ENCODE measurements around the gene LARGE2. TPM values are rescaled to one million over a fixed set of nuclear protein-coding genes. Genes with fewer than 3 reads are reported as not detected.

The LARGE2 gene
- total RNA-seq, 4 donors from 2014 or later = 27.2 to 47.4 (median 33.1) TPM

GRCh38 chr11:45885921-45886721, 36.3 kb upstream of the LARGE2 start:
- H3K27me3 ChIP-seq = no peaks in the 10 kb centered on the region
- no peaks in the 10 kb centered on the region for H3K9me3 ChIP-seq
- WGBS = 33% methylated on average over 17 of the region's 43 CpGs
- peak overlapping the region; percentile 60 for H3K4me3 ChIP-seq
- TF ChIP-seq POLR2A (IDR thresholded peaks at IDR 0.05) (no peak), EP300 (IDR thresholded peaks at IDR 0.05) (no peak), POLR2AphosphoS5 (IDR thresholded peaks at IDR 0.05) (no peak)
- TF ChIP-seq, protein P1, sequence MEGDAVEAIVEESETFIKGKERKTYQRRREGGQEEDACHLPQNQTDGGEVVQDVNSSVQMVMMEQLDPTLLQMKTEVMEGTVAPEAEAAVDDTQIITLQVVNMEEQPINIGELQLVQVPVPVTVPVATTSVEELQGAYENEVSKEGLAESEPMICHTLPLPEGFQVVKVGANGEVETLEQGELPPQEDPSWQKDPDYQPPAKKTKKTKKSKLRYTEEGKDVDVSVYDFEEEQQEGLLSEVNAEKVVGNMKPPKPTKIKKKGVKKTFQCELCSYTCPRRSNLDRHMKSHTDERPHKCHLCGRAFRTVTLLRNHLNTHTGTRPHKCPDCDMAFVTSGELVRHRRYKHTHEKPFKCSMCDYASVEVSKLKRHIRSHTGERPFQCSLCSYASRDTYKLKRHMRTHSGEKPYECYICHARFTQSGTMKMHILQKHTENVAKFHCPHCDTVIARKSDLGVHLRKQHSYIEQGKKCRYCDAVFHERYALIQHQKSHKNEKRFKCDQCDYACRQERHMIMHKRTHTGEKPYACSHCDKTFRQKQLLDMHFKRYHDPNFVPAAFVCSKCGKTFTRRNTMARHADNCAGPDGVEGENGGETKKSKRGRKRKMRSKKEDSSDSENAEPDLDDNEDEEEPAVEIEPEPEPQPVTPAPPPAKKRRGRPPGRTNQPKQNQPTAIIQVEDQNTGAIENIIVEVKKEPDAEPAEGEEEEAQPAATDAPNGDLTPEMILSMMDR (IDR thresholded peaks at IDR 0.05) = no peak
- peaks cover 11% of the 10 kb centered on the region for H3K4me1 ChIP-seq
- no peak overlapping the region for H3K27ac ChIP-seq
- peaks cover 16% of the 10 kb centered on the region for H3K36me3 ChIP-seq
- no peak for DNase-seq (ENCODE audit: low spot score in 2 of 2)

DNA sequence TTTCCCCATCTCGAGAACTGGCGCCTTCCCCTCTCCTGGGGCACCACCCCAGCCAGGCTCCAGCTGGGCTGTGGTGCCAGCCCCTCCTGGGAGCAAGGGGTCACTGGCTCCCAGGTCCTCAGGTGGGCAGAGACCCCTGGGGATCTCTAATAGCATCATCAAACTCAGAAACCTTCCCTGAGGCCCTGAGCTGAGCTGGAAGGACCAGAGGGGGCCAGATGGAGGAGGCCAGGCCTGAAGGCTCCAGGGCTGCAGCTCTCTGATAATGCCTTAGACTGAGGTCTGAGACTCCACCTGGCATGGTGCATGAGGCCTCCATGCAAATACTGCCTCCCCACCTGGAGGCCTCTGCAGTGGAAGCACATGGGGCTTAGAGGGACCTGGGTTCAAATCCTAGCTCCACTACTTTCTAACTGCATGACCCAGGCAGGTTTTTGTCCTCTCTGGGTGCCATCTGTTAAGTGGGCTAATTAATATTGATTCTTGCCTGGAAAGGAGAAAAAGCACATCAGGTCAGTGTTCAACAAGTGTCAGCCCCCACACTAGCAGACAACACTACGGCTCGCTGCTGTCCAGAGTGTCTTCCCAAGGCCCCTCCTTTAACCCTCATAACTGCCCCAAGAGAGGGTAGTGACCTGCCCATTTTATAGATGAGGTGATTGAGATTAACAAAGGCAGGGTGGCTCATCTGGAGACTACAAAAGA, 35.5 kb upstream of the LARGE2 start:
- WGBS = 96% methylated on average over 4 of the region's 4 CpGs

GRCh38 chr11:45887587-45887986, 34.9 kb upstream of the LARGE2 start:
- H3K9me3 ChIP-seq = no peaks in the 10 kb centered on the region
- H3K4me1 ChIP-seq = peaks cover 11% of the 10 kb centered on the region
- no peak overlapping the region for H3K27ac ChIP-seq
- no peaks in the 10 kb centered on the region for H3K27me3 ChIP-seq
- H3K36me3 ChIP-seq = peaks cover 1% of the 10 kb centered on the region
- H3K4me3 ChIP-seq = no peak overlapping the region
- WGBS = 83% methylated on average over 10 of the region's 10 CpGs
- no peak for DNase-seq (ENCODE audit: low spot score in 2 of 2)
- TF ChIP-seq POLR2A (IDR thresholded peaks at IDR 0.05) (no peak), POLR2AphosphoS5 (IDR thresholded peaks at IDR 0.05) (no peak), EP300 (IDR thresholded peaks at IDR 0.05) (no peak)
- TF ChIP-seq, protein P1 (IDR thresholded peaks at IDR 0.05) = no peak

More for the DNA sequence above, 35.5 kb upstream of the LARGE2 start:
- Histone ChIP-seq H3K9me3 (no peaks in the 10 kb centered on the region), H3K4me3 (no peak overlapping the region), H3K27ac (no peak overlapping the region), H3K27me3 (no peaks in the 10 kb centered on the region), H3K36me3 (peaks cover 7% of the 10 kb centered on the region), H3K4me1 (peaks cover 11% of the 10 kb centered on the region)
- TF ChIP-seq EP300 (IDR thresholded peaks at IDR 0.05) = no peak
- no peak for TF ChIP-seq POLR2AphosphoS5 (IDR thresholded peaks at IDR 0.05)
- TF ChIP-seq, protein P1 (IDR thresholded peaks at IDR 0.05) = no peak
- TF ChIP-seq POLR2A (IDR thresholded peaks at IDR 0.05) = no peak
- no peak for DNase-seq (ENCODE audit: low spot score in 2 of 2)

- TF ChIP-seq EP300 (IDR thresholded peaks at IDR 0.05) = no peak
- TF ChIP-seq, protein P1 (IDR thresholded peaks at IDR 0.05) = no peak
- TF ChIP-seq POLR2A (IDR thresholded peaks at IDR 0.05) = no peak
- TF ChIP-seq POLR2AphosphoS5 (IDR thresholded peaks at IDR 0.05) = no peak
- Histone ChIP-seq H3K4me1 (peaks cover 11% of the 10 kb centered on the region), H3K9me3 (no peaks in the 10 kb centered on the region), H3K27ac (no peak overlapping the region), H3K4me3 (no peak overlapping the region), H3K36me3 (no peaks in the 10 kb centered on the region), H3K27me3 (no peaks in the 10 kb centered on the region)
- 83% methylated on average over 8 of the region's 8 CpGs for WGBS
- DNase-seq (ENCODE audit: low spot score in 2 of 2) = no peak
These were observed 32.9 kb upstream of the LARGE2 start for GRCh38 chr11:45889555-45889954.

GRCh38 chr11:45889966-45890365, 32.5 kb upstream of the LARGE2 start:
- WGBS = 72% methylated on average over 9 of the region's 9 CpGs
- Histone ChIP-seq H3K36me3 (no peaks in the 10 kb centered on the region), H3K4me3 (no peak overlapping the region), H3K4me1 (peaks cover 11% of the 10 kb centered on the region), H3K9me3 (no peaks in the 10 kb centered on the region), H3K27ac (no peak overlapping the region), H3K27me3 (no peaks in the 10 kb centered on the region)
- no peak for TF ChIP-seq POLR2AphosphoS5 (IDR thresholded peaks at IDR 0.05)
- DNase-seq (ENCODE audit: low spot score in 2 of 2) = no peak

All from suprapubic skin (tissue), 4 donors.